Limb (tissue), 2 donors: ENCODE measurements around the gene RB1.

Experiments used
- DNase-seq, 2 donors: peaks; one replicate each; pipeline ENCODE4 v3.0.0-alpha.2; 2016; ENCODE audit errors: extremely low spot score in 2 of 2

RB1 gene

GRCh38 chr13:48303359-48304142, at the start of gene RB1:
Gene RB1 (plus strand): TSS chr13:48303751. CDS start chr13:48303913, 162 bp downstream.
- peak; percentile 88 to 94 for DNase-seq

- no peak for DNase-seq
These were observed 49.7 kb upstream of the RB1 start for GRCh38 chr13:48253849-48254248.

GRCh38 chr13:48255090-48255489, 48.5 kb upstream of the RB1 start:
- DNase-seq: no peak

- no peak for DNase-seq
These were observed 47.6 kb upstream of the RB1 start for GRCh38 chr13:48255954-48256353.

- DNase-seq: no peak
These were observed 45.5 kb upstream of the RB1 start for GRCh38 chr13:48258002-48258401.

- no peak for DNase-seq
These were observed 45.1 kb upstream of the RB1 start for GRCh38 chr13:48258430-48258829.

- DNase-seq: no peak
These were observed 42.6 kb upstream of the RB1 start for GRCh38 chr13:48260970-48261369.

- no peak for DNase-seq
These were observed 40.4 kb upstream of the RB1 start for GRCh38 chr13:48263196-48263595.

- no peak for DNase-seq
These were observed 39.5 kb upstream of the RB1 start for GRCh38 chr13:48264058-48264457.

- no peak for DNase-seq
These were observed 38.2 kb upstream of the RB1 start for GRCh38 chr13:48265217-48265815.

- no peak for DNase-seq
These were observed 37.4 kb upstream of the RB1 start for GRCh38 chr13:48266150-48266549.

- DNase-seq: no peak
These were observed 36.6 kb upstream of the RB1 start for GRCh38 chr13:48266701-48267639.

GRCh38 chr13:48268019-48268418, 35.5 kb upstream of the RB1 start:
- no peak for DNase-seq

- no peak for DNase-seq
These were observed 30.2 kb upstream of the RB1 start for GRCh38 chr13:48273346-48273745.

GRCh38 chr13:48275507-48275906, 28.0 kb upstream of the RB1 start:
- no peak for DNase-seq

GRCh38 chr13:48278806-48279205, 24.7 kb upstream of the RB1 start:
- no peak for DNase-seq

- DNase-seq: no peak
These were observed 22.0 kb upstream of the RB1 start for GRCh38 chr13:48281556-48281955.

GRCh38 chr13:48291730-48292129, 11.8 kb upstream of the RB1 start:
- DNase-seq: no peak

GRCh38 chr13:48292650-48293049, 10.9 kb upstream of the RB1 start:
- no peak for DNase-seq

- no peak for DNase-seq
These were observed 8.9 kb upstream of the RB1 start for GRCh38 chr13:48294653-48295052.

GRCh38 chr13:48295271-48295670, 8.3 kb upstream of the RB1 start:
- no peak for DNase-seq

- DNase-seq: no peak
These were observed 7.0 kb upstream of the RB1 start for GRCh38 chr13:48296528-48296927.
